GM10248 (cell line): ENCODE data around the gene ST6GAL1.

Experiments
- CTCF ChIA-PET: fragments of 300-600 bp; sonication (Branson Sonifier 250); formaldehyde crosslinking; extraction: SDS; loops from one replicate; lab custom pipeline; 2021; ENCODE audit warnings: antibody characterized with exemption; lab: Yijun Ruan, JAX
- POLR2A ChIA-PET: fragments of 350-650 bp; sonication (Branson Sonifier 250); formaldehyde crosslinking; extraction: SDS; loops from one replicate; lab custom pipeline; 2020; ENCODE audit warnings: antibody characterized with exemption; lab: Yijun Ruan, JAX
- DNase-seq: peaks from one replicate; pipeline ENCODE4 v3.0.0; 2012; ENCODE audit errors: extremely low spot score
- TF ChIP-seq, protein P1 (sequence below): IDR thresholded peaks from 2 replicates; pipeline ENCODE4 v1.5.1; 2012; ENCODE audit warnings: mild to moderate bottlenecking, low read depth; ENCODE audit errors: extremely low read depth, missing control alignments, control extremely low read depth

The ST6GAL1 gene

DNA sequence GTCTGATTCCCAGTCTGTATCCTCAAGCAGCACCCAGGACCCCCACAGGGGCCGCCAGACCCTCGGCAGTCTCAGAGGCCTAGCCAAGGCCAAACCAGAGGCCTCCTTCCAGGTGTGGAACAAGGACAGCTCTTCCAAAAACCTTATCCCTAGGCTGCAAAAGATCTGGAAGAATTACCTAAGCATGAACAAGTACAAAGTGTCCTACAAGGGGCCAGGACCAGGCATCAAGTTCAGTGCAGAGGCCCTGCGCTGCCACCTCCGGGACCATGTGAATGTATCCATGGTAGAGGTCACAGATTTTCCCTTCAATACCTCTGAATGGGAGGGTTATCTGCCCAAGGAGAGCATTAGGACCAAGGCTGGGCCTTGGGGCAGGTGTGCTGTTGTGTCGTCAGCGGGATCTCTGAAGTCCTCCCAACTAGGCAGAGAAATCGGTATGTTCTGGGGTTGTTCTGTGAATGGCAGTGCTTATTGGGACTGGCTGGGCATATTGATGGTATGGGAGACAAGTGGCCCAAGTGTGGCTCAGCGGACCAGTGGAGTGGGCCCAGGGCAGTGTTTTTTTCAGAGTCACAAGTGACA, 112.6 kb downstream of the ST6GAL1 start:
- CTCF ChIA-PET, result interaction anchor here (1.8 to 2.8 kb wide), 2 partner anchors 13 to 17 kb away, joined by 4 to 7 read pairs; no protein-coding TSS in a partner anchor
- POLR2A ChIA-PET, result no interaction called here
- TF ChIP-seq, protein P1, sequence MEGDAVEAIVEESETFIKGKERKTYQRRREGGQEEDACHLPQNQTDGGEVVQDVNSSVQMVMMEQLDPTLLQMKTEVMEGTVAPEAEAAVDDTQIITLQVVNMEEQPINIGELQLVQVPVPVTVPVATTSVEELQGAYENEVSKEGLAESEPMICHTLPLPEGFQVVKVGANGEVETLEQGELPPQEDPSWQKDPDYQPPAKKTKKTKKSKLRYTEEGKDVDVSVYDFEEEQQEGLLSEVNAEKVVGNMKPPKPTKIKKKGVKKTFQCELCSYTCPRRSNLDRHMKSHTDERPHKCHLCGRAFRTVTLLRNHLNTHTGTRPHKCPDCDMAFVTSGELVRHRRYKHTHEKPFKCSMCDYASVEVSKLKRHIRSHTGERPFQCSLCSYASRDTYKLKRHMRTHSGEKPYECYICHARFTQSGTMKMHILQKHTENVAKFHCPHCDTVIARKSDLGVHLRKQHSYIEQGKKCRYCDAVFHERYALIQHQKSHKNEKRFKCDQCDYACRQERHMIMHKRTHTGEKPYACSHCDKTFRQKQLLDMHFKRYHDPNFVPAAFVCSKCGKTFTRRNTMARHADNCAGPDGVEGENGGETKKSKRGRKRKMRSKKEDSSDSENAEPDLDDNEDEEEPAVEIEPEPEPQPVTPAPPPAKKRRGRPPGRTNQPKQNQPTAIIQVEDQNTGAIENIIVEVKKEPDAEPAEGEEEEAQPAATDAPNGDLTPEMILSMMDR, result no peak
- no peak for DNase-seq

GRCh38 chr3:187044206-187044605, 113.9 kb downstream of the ST6GAL1 start:
- ChIA-PET CTCF (interaction anchor here (0.9 to 1.8 kb wide), 8 partner anchors 16 to 195 kb away, joined by 3 to 6 read pairs (median 4); partner anchors contain the start of gene RPL39L), POLR2A (interaction anchor here (0.7 to 1.0 kb wide), 5 partner anchors 14 to 195 kb away, joined by 3 to 4 read pairs (median 3); no protein-coding TSS in a partner anchor)
- DNase-seq, result peak; percentile 69
- TF ChIP-seq, protein P1, result no peak

- POLR2A ChIA-PET, result interaction anchor here (0.8 to 0.9 kb wide), 3 partner anchors 14 to 19 kb away, joined by 3 to 4 read pairs (median 3); no protein-coding TSS in a partner anchor
Observed at GRCh38 chr3:187044867-187045552, 114.7 kb downstream of the ST6GAL1 start.

GRCh38 chr3:187046033-187046432, 115.7 kb downstream of the ST6GAL1 start:
- CTCF ChIA-PET, result interaction anchor here (1.7 kb wide), 1 partner anchor 13 kb away, joined by 4 read pairs; no protein-coding TSS in a partner anchor

More at GRCh38 chr3:187044867-187045552, 114.7 kb downstream of the ST6GAL1 start:
- CTCF ChIA-PET, result interaction anchor here (0.9 to 1.5 kb wide), 6 partner anchors 17 to 196 kb away, joined by 3 to 6 read pairs (median 4); partner anchors contain the start of gene RPL39L
- DNase-seq, result no peak
- TF ChIP-seq, protein P1, result no peak

GRCh38 chr3:187049462-187050101, 119.3 kb downstream of the ST6GAL1 start:
- DNase-seq, result no peak
- CTCF ChIA-PET, result interaction anchor here (0.9 to 2.3 kb wide), 3 partner anchors 11 to 90 kb away, joined by 3 to 6 read pairs (median 3); partner anchors contain the start of gene RPL39L
- POLR2A ChIA-PET, result no interaction called here
- TF ChIP-seq, protein P1, result no peak

More at GRCh38 chr3:187046033-187046432, 115.7 kb downstream of the ST6GAL1 start:
- TF ChIP-seq, protein P1, result no peak
- no peak for DNase-seq
- POLR2A ChIA-PET, result no interaction called here

- TF ChIP-seq, protein P1, result no peak
- ChIA-PET POLR2A (no interaction called here), CTCF (no interaction called here)
- no peak for DNase-seq
Observed at GRCh38 chr3:187051066-187051465, 120.7 kb downstream of the ST6GAL1 start.
